Transverse colon (tissue), 3 donors: ENCODE measurements around the gene HSD11B2.

ENCODE experiments used
- CTCF ChIP-seq, 5 experiments: fragments of 200-600 bp in 3 of 5; fragments of 450-650 bp in 2 of 5; sonication (generic) in 3 of 5; IDR thresholded peaks; 1 replicate in 2 of 5; 2 replicates in 3 of 5; pipeline ENCODE4 v1.5.1; 2016 to 2017; ENCODE audit warnings: antibody characterized with exemption in 5 of 5, inconsistent platforms in 3 of 5, mild to moderate bottlenecking in 2 of 5, moderate library complexity in 1 of 5
- EP300 ChIP-seq: sonication (generic); formaldehyde crosslinking; IDR thresholded peaks from one replicate; pipeline ENCODE4 v1.6.1; 2017; ENCODE audit warnings: antibody characterized with exemption, low read depth
- POLR2A ChIP-seq: fragments of 450-650 bp; IDR thresholded peaks from one replicate; pipeline ENCODE4 v1.6.1; 2016; ENCODE audit warnings: antibody characterized with exemption, mild to moderate bottlenecking, moderate library complexity

- TF ChIP-seq POLR2A: no peak
- no peak for TF ChIP-seq CTCF (IDR thresholded peaks at IDR 0.05)
- no peak for TF ChIP-seq EP300
Measured at GRCh38 chr16:67464565-67464964, 33.6 kb downstream of the HSD11B2 start.
